Left kidney (tissue), 2 donors: Measurements from ENCODE around the gene MACROH2A2. TPM values are rescaled to one million over a fixed set of nuclear protein-coding genes. Genes with fewer than 3 reads are reported as not detected.

Experiments used
- DNase-seq: peaks from one replicate; pipeline ENCODE4 v3.0.0-alpha.2; 2013
- polyA plus RNA-seq: library from polyadenylated mRNA; unstranded; fragments of 120-200 nt; gene quantifications from one replicate; pipeline ENCODE4 v1.2.1, GENCODE V29; 2013; ENCODE audit not compliant: insufficient read length

Gene MACROH2A2
- polyA plus RNA-seq, 1 donor, result 75.9 TPM

GRCh38 chr10:70126700-70127395, 74.2 kb downstream of the MACROH2A2 start:
- no peak for DNase-seq

GRCh38 chr10:70130878-70131559, 78.4 kb downstream of the MACROH2A2 start:
- DNase-seq, result no peak

DNA sequence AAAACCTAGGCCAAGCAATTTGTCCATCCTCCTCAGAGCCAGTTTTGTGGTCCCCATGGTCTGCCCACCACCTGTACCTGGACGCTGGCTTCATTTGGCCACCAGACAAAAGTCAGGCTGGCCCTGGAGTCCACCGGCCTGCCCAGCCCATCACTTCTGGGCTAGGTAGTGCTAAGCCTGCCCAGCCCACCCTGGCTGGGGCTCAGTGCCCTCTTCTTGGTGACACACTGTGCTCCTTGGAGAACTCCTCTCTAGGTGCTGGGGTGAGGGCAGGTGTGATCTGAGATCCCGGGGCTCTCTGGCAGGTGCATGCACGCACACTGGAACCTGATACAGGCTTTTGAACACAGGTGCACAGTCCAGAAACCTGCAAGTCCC, 78.9 kb downstream of the MACROH2A2 start:
- no peak for DNase-seq

DNA sequence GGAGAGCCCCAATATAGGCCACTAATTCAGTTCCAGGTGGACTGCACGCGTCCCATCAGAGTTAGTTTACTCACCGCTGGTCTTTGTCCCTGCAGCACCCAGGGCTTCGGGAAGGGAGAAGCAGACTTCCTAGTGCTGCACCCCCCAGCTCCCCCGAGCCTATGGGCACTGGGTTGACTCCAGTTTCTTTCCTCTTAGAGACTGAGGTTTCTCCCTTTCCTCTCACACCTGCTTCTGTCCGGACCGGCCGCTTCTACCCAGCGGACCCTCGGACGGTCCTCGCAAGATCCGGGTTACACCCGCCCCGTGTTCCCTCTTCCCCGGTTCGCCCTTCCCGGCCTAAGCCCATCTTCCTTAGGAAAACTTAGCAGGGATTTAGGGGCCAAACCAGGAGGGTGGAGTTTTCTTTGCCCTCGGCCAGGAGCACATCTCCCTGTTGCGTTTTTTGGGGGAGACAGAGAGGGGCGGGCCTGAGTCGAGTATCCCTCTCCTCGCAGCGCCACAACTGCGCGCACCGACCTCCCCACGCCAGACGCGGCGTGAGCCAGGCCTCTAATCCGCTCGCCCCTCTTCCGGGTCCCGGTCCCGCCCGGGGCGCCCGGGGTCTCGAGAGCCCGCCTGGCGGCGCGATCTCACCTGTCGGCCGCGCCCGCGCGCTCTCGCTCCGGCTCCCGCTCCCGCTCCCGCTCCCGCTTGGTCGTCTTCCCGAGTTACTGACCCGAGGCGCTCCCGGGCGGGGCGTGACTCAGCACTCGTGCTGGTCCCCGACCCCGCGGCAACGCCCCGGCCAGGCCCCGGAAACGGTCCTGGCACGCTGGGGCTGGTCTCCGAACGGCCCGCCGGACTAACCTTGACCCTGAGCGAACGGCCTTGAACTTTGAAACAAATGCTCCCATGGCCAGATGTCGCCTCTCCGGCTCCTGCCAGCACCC, 79.7 kb downstream of the MACROH2A2 start, which contains the start of gene AIFM2:
AIFM2 (minus strand) TSS at position 728 of the 932 bp plus-strand sequence. CDS start 8,741 bp downstream, outside the sequence.
- peak; percentile 67 for DNase-seq

DNA sequence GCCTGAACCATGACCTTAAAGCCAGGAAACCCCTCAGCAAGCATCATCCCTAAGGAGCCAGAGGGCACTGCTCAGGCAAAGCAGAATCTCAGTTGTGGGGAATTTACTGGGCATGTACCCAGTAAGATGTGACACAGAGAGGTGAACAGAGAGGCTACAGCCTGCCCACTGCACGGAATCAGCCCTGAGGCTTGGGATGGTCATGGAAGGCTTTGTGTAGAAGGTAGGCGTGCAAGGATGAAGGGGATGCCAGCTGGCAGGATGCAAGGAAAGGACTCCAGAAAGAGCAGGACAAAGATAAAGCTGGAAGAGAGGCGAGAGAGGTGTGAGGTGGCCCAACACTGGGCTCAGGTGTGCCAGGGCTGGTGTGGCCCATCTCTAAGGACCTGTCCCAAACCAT, 82.4 kb downstream of the MACROH2A2 start:
- DNase-seq, result no peak

DNA sequence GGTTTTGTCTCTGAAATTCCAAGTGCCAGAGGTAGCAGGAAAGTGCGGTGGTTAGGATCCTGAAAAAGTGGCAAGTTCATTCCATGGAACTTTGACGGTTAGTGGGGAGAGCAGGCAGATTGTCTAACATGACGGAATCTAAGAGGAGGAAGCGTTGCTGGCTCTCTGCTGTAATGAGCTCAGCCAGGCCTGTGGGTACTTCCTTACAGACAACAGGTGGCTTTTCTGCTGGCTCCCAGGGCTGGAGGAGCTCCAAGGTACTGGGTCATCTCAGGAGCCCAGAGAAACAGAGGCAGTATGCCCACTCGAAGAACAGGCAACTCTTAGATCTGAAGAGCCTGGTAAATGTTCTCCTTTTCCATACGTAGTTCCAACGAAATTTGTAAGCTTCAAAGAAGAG, 83.0 kb downstream of the MACROH2A2 start:
- DNase-seq, result no peak

DNA sequence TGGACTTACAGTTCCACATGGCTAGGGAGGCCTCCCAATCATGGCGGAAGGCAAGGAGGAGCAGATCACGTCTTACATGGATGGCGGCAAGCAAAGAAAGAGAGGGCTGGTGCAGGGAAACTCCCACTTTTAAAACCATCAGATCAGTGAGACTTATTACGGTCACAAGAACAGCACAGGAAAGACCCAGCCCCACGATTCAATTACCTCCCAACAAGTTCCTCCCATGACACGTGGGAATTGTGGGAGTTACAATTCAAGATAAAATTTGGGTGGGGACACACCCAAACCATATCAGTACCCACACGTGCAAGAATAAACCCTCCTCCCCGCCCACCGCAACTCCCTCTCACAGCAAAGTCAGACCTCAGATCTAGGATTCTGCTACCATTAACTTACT, 84.5 kb downstream of the MACROH2A2 start:
- no peak for DNase-seq

DNA sequence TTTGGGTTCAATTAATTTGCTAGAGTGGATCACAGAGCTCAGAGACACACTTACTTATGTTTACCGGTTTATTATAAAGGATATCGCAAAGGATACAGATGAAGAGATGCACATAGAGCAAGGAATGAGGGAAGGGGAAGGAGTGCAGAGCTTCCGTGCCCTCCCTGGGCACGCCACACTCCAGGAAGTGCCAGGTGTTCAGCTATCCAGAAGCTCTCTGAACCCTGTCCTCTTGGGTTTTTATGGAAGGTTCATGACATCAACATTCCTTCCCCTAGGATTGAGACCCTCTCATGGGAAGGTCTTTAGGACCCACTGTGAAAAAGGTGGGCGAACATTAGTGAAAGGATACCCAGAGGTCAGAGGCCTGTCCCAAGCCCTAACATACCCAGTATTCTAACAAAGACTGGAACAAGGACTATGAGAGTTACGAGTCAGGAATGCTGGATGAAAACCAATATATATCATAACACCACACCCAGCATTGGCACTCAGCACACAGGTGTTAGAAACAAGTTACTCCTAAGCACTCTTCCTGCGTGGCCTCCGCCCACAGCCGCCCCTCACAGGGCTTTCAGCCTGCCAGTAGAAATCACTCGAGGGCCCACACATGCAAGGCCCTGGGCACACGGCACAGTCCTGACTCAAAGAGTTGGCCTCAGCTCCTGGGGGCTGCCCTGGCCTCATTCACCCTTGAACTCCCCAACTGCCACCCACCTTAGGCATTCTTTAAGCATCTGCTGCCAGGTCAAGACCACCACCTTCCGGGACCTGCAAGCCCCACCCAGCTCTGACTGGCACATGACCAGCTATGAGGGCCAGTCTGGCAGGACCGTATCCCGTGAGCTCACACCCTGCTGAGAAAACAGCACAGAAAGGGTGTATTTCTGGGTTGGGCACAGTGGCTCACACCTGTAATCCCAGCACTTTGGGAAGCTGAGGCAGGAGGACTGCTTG, 85.6 kb downstream of the MACROH2A2 start:
- DNase-seq, result no peak

GRCh38 chr10:70139151-70139996, 86.7 kb downstream of the MACROH2A2 start:
- DNase-seq, result no peak

- DNase-seq, result no peak
Observed at GRCh38 chr10:70139997-70140250, 87.3 kb downstream of the MACROH2A2 start.

DNA sequence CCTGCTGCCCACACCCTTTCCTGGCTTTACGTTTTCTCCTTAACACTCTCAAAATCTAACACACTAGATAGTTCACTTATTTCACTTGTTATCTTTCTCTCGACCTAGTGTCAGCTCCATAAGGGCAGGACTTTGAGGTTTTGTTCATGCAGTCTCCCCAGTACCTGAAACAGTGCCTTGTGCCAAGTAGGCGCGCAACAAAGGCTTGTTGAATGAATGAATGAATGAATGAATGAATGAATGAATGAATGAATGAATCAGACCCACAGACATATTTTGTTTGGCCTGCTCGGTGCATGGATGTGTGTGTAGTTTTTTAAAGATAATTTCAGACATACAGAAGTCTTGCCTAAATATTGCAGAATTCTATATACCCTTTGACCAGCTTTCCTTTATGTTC, 87.7 kb downstream of the MACROH2A2 start:
- DNase-seq, result no peak

- DNase-seq, result no peak
Observed at GRCh38 chr10:70142555-70142954, 89.9 kb downstream of the MACROH2A2 start.

- DNase-seq, result no peak
Observed at GRCh38 chr10:70144372-70145110, 91.9 kb downstream of the MACROH2A2 start.

DNA sequence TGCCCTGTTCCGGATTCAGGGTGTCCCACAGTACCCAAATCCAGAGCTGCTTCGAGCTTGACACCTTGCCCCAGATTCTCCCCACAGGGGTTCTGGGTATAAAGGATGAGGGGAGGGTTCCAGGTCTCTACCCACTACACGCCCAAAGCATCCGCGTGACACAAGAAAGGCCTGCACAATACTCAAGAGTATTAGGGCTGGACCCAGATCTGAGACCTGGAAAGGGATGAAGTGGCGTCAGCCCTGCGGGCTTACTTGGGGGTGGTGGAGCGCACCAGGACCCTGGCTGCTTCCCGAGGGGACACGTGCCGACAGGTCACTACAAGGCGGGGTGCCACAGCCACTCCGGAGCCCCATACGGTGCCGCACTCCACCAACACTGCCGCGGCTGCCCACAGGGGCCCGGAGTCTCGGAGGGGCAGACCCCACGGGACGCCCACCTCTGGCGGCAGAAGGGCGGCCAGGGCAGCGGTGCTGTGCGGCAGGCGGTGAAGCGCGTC, 92.6 kb downstream of the MACROH2A2 start:
- DNase-seq, result no peak

- peak; percentile 59 for DNase-seq
Observed at GRCh38 chr10:70145666-70146488, 93.2 kb downstream of the MACROH2A2 start.

DNA sequence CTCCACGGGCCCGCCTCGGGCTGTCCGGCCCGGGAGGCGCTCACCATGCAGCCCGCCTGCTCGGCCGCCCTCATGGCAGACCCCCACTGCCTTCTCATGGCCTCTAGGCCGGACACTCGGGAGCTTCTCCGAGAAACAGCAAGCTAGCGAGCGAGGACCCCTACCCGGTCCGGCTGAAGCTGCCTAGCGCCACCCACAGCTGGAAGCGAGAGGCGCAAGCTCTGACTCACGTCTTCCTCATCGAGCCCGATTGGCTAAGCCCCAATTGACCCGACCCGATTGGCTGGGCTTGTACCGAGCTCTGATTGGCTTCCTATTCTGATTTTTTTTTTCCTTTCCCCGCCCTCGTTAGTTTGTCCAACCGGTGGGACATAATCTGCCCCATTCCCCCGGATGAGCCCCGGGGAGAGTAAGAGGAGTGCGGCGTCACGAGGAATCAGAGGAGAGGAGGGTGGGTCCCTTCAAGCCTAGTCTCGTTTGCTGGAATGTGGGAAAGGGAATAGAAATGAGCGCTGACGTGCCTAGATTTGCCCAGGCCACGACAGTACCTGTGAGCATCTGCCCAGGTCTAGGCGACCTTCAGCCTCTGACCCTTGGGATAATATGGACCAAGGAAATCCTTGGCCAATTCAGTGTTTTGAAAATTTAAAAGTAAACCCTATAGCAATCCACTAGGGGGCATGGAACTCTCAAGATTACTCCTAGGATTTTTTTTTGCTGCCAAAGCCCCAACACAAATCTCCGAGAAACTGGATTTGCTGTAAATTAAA, 94.0 kb downstream of the MACROH2A2 start, which contains the start of gene TYSND1:
TYSND1 (minus strand) TSS at position 212 of the 770 bp plus-strand sequence; CDS start at position 98, 114 bp downstream.
- DNase-seq, result peak; percentile 99

- no peak for DNase-seq
Observed at GRCh38 chr10:70147259-70147625, 94.6 kb downstream of the MACROH2A2 start.

DNA sequence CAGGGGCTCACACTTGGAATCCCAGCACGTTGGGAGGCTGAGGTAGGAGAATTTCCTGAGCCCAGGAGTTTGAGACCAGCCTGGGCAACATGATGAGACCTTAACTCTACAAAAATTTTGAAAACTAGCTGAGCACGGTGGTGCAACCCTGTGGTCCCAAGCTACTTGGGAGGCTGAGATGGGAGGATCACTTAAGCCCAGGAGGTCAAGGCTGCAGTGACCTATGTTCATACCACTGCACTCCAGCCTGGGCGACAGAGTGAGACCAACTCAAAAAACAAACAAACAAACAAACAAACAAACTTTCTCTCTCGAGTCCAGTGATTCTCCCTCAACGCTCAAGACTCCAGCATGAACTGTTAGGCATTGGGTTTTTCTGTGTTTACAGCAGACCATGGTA, 95.9 kb downstream of the MACROH2A2 start:
- no peak for DNase-seq
